HG03066 (cell line): ENCODE results near the gene ABCB8.
"Not testable (repeated sequence)": the region's sequence is repeated elsewhere in the genome, so short reads cannot be mapped to it uniquely, and the experiment has no call there.

Experiments used
- ATAC-seq: cut with Tn5 transposase; IDR thresholded peaks from one replicate; pipeline ENCODE4 v1.9.1; 2021; ENCODE audit warnings: low read depth; ENCODE audit not compliant: unreplicated experiment

ABCB8 gene

GRCh38 chr7:150997817-150998216, 30.4 kb upstream of the ABCB8 start:
- ATAC-seq = no peak

- no peak for ATAC-seq
Measured at GRCh38 chr7:150998341-150998740, 29.9 kb upstream of the ABCB8 start.

GRCh38 chr7:150999001-150999400, 29.2 kb upstream of the ABCB8 start:
- ATAC-seq = no peak

GRCh38 chr7:150999497-151000230, 28.6 kb upstream of the ABCB8 start:
- no peak for ATAC-seq

- no peak for ATAC-seq
Measured at GRCh38 chr7:151000897-151001495, 27.3 kb upstream of the ABCB8 start.

- ATAC-seq = no peak
Measured at GRCh38 chr7:151001546-151001945, 26.7 kb upstream of the ABCB8 start.

GRCh38 chr7:151003572-151003971, 24.7 kb upstream of the ABCB8 start:
- no peak for ATAC-seq

GRCh38 chr7:151005566-151005965, 22.7 kb upstream of the ABCB8 start:
- ATAC-seq = no peak

GRCh38 chr7:151006590-151007300, 21.5 kb upstream of the ABCB8 start:
- no peak for ATAC-seq

GRCh38 chr7:151007469-151007898, 20.8 kb upstream of the ABCB8 start:
- no peak for ATAC-seq

- no peak for ATAC-seq
Measured at GRCh38 chr7:151008143-151008510, 20.1 kb upstream of the ABCB8 start.

GRCh38 chr7:151008511-151009323, 19.5 kb upstream of the ABCB8 start:
- ATAC-seq = peak; percentile 63

- no peak for ATAC-seq
Measured at GRCh38 chr7:151009327-151010036, 18.8 kb upstream of the ABCB8 start.

GRCh38 chr7:151010037-151010306, 18.3 kb upstream of the ABCB8 start:
- ATAC-seq = no peak

- no peak for ATAC-seq
Measured at GRCh38 chr7:151010307-151011096, 17.7 kb upstream of the ABCB8 start.

GRCh38 chr7:151011097-151011409, 17.2 kb upstream of the ABCB8 start:
- ATAC-seq = no peak

GRCh38 chr7:151011616-151012015, 16.6 kb upstream of the ABCB8 start:
- ATAC-seq = not testable (repeated sequence)

GRCh38 chr7:151012031-151012692, 16.1 kb upstream of the ABCB8 start:
- no peak for ATAC-seq

- ATAC-seq = no peak
Measured at GRCh38 chr7:151012911-151013347, 15.3 kb upstream of the ABCB8 start.
